BJ (cell line): ENCODE data around the gene ADAMTS12. TPM values are rescaled to one million over a fixed set of nuclear protein-coding genes. Genes with fewer than 3 reads are reported as not detected.

ENCODE experiments used
- CTCF ChIA-PET: fragments of 350-600 bp; formaldehyde crosslinking; extraction: SDS; loops from one replicate; lab custom pipeline; 2021; ENCODE audit warnings: antibody characterized with exemption, inconsistent platforms; lab: Yijun Ruan, JAX
- POLR2A ChIA-PET: fragments of 300-600 bp; sonication (Branson Sonifier 250); formaldehyde crosslinking; extraction: SDS; loops from one replicate; lab custom pipeline; 2021; ENCODE audit warnings: antibody characterized with exemption; lab: Charles Lee
- DNase-seq: peaks from one replicate; pipeline ENCODE4 v3.0.0-alpha.2; 2011; ENCODE audit warnings: low read depth
- H3K27me3 ChIP-seq: 2 replicates; pipeline ENCODE4 v1.6.0; 2011; ENCODE audit warnings: low read length; ENCODE audit not compliant: control insufficient read depth, insufficient read depth
- H3K36me3 ChIP-seq: 2 replicates; pipeline ENCODE4 v1.5.1; 2011; ENCODE audit warnings: low read length; ENCODE audit not compliant: control insufficient read depth, insufficient read depth
- H3K4me3 ChIP-seq: 2 replicates; pipeline ENCODE4 v1.5.1; 2011; ENCODE audit warnings: low read depth, mild to moderate bottlenecking, control low read depth, low read length
- CTCF ChIP-seq: IDR thresholded peaks from 2 replicates; pipeline ENCODE4 v1.5.1; 2011; ENCODE audit warnings: low read depth, mild to moderate bottlenecking, control low read depth, inconsistent platforms, low read length, moderate library complexity; ENCODE audit not compliant: insufficient read depth
- polyA plus RNA-seq: library from polyadenylated mRNA; depleted of rRNA; stranded (reverse); fragments of >200 nt; gene quantifications from 2 replicates; pipeline ENCODE4 v1.2.3, GENCODE V29; 2011

ADAMTS12 gene
- polyA plus RNA-seq, 1 experiment = 25.6 TPM

DNA sequence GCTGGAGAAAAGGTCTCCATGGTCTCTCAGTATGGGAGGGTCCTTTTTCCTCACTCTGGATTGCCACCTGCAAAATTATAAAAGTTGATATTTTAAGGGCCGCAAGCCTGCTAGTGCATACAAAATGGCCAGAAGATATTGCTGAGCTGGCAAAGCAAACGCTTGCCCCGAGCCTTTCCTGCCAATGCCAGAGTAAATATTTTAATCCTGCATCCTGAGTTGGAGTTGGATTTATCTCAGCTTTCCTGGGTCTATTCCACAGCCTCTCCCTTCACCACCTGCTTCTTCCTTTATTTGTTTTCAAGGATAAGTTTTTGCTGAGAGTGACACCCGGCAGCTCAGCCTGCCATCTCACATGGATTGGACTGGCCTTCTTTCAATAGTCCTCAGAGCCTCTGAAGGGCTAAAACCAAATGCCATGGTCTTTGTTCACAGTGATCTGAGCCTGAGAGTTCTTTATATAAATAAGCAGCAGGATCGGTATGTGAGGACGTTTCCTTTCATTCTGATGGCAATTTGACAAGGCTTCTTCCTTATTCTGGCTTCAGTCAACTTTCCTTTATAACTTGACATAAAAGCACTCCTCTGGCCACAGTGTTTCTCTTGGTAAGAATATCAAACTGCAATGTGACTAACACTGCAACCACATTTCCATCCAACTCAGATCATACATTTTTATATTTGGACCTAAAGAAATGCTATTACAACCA lies 170.1 kb downstream of the ADAMTS12 start:
- ChIA-PET CTCF (interaction anchor here (1.2 kb wide), 1 partner anchor 11 kb away, joined by 3 read pairs; no protein-coding TSS in a partner anchor), POLR2A (no interaction called here)
- Histone ChIP-seq H3K27me3 (no peaks in the 10 kb centered on the region), H3K36me3 (no peaks in the 10 kb centered on the region), H3K4me3 (no peak overlapping the region)
- no peak for DNase-seq
- TF ChIP-seq CTCF = no peak

- ChIA-PET POLR2A (no interaction called here), CTCF (interaction anchor here (1.4 kb wide), 1 partner anchor 11 kb away, joined by 3 read pairs; no protein-coding TSS in a partner anchor)
- no peak for DNase-seq
- TF ChIP-seq CTCF = no peak
- Histone ChIP-seq H3K27me3 (no peaks in the 10 kb centered on the region), H3K4me3 (no peak overlapping the region), H3K36me3 (no peaks in the 10 kb centered on the region)
These were observed 171.6 kb downstream of the ADAMTS12 start for GRCh38 chr5:33720176-33720575.

GRCh38 chr5:33719769-33720168 lies 172.0 kb downstream of the ADAMTS12 start:
- H3K4me3 ChIP-seq = no peak overlapping the region
- POLR2A ChIA-PET = interaction anchor here (0.6 kb wide), 1 partner anchor 107 kb away, joined by 4 read pairs; no protein-coding TSS in a partner anchor
- no peak for TF ChIP-seq CTCF

GRCh38 chr5:33715661-33716060 lies 176.1 kb downstream of the ADAMTS12 start:
- TF ChIP-seq CTCF = no peak
- no peaks in the 10 kb centered on the region for H3K27me3 ChIP-seq
- DNase-seq = no peak
- CTCF ChIA-PET = no interaction called here
- no peaks in the 10 kb centered on the region for H3K36me3 ChIP-seq
- H3K4me3 ChIP-seq = no peak overlapping the region
- POLR2A ChIA-PET = no interaction called here

More at GRCh38 chr5:33719769-33720168, 172.0 kb downstream of the ADAMTS12 start:
- CTCF ChIA-PET = interaction anchor here (1.4 kb wide), 1 partner anchor 11 kb away, joined by 3 read pairs; no protein-coding TSS in a partner anchor
- no peaks in the 10 kb centered on the region for H3K36me3 ChIP-seq
- no peaks in the 10 kb centered on the region for H3K27me3 ChIP-seq
- DNase-seq = no peak

GRCh38 chr5:33713136-33713765 lies 178.5 kb downstream of the ADAMTS12 start:
- H3K4me3 ChIP-seq = no peak overlapping the region
- H3K27me3 ChIP-seq = no peaks in the 10 kb centered on the region
- ChIA-PET POLR2A (no interaction called here), CTCF (no interaction called here)
- H3K36me3 ChIP-seq = no peaks in the 10 kb centered on the region
- no peak for TF ChIP-seq CTCF
- no peak for DNase-seq
